Vagina (tissue), 2 donors: ENCODE measurements around the gene SSTR1. TPM values are rescaled to one million over a fixed set of nuclear protein-coding genes. Genes with fewer than 3 reads are reported as not detected.

Experiments
- DNase-seq, 2 donors: peaks; one replicate each; pipeline ENCODE4 v3.0.0-alpha.2; 2017; ENCODE audit errors: extremely low spot score in 2 of 2
- H3K27ac ChIP-seq: fragments of 200-600 bp; sonication (generic); one replicate; pipeline ENCODE4 v1.5.1; 2019
- H3K27me3 ChIP-seq: fragments of 200-600 bp; sonication (generic); one replicate; pipeline ENCODE4 v1.5.1; 2019
- H3K36me3 ChIP-seq, 2 donors: fragments of 200-600 bp; sonication (generic); one replicate each; pipeline ENCODE4 v1.5.1; 2017 to 2019
- H3K4me1 ChIP-seq: fragments of 200-600 bp; sonication (generic); one replicate; pipeline ENCODE4 v1.5.1; 2019
- H3K4me3 ChIP-seq, 2 donors: fragments of 200-600 bp; sonication (generic); 1 replicate in 1 of 2; 2 replicates in 1 of 2; pipeline ENCODE4 v1.5.1; 2016 to 2019
- H3K9me3 ChIP-seq: fragments of 200-600 bp; sonication (generic); one replicate; pipeline ENCODE4 v1.5.1; 2019
- POLR2A ChIP-seq, 2 donors: fragments of 450-650 bp; IDR thresholded peaks; one replicate each; pipeline ENCODE4 v1.6.1; 2017; ENCODE audit warnings: antibody characterized with exemption in 2 of 2, mild to moderate bottlenecking in 2 of 2, moderate library complexity in 2 of 2
- POLR2AphosphoS5 ChIP-seq, 2 donors: sonication (generic); formaldehyde crosslinking; IDR thresholded peaks; one replicate each; pipeline ENCODE4 v1.9.0; 2017; ENCODE audit warnings: antibody characterized with exemption in 2 of 2, mild to moderate bottlenecking in 2 of 2, low read depth in 1 of 2; ENCODE audit not compliant: insufficient read depth in 1 of 2
- intact Hi-C: fragments of 100-400 bp; cut with DNase I; formaldehyde crosslinking; loops from one replicate; pipeline ENCODE4 v1.15.1; 2023
- total RNA-seq: library from RNA; depleted of rRNA; stranded (reverse); fragments of >200 nt; gene quantifications from one replicate; pipeline ENCODE4 v1.2.3, GENCODE V29; 2016
- TF ChIP-seq, protein P1 (sequence below), 3 experiments: fragments of 450-650 bp in 2 of 3; fragments of 200-600 bp in 1 of 3; sonication (generic) in 1 of 3; IDR thresholded peaks; one replicate each; pipeline ENCODE4 v1.5.1; 2017 to 2019; ENCODE audit warnings: antibody characterized with exemption in 3 of 3, mild to moderate bottlenecking in 2 of 3, moderate library complexity in 2 of 3

SSTR1 gene
- total RNA-seq, 1 donor from 2014 or later: 1.2 TPM

DNA sequence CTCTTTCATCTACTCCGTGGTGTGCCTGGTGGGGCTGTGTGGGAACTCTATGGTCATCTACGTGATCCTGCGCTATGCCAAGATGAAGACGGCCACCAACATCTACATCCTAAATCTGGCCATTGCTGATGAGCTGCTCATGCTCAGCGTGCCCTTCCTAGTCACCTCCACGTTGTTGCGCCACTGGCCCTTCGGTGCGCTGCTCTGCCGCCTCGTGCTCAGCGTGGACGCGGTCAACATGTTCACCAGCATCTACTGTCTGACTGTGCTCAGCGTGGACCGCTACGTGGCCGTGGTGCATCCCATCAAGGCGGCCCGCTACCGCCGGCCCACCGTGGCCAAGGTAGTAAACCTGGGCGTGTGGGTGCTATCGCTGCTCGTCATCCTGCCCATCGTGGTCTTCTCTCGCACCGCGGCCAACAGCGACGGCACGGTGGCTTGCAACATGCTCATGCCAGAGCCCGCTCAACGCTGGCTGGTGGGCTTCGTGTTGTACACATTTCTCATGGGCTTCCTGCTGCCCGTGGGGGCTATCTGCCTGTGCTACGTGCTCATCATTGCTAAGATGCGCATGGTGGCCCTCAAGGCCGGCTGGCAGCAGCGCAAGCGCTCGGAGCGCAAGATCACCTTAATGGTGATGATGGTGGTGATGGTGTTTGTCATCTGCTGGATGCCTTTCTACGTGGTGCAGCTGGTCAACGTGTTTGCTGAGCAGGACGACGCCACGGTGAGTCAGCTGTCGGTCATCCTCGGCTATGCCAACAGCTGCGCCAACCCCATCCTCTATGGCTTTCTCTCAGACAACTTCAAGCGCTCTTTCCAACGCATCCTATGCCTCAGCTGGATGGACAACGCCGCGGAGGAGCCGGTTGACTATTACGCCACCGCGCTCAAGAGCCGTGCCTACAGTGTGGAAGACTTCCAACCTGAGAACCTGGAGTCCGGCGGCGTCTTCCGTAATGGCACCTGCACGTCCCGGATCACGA is 2.2 kb downstream of the SSTR1 start:
- Histone ChIP-seq H3K4me1 (peaks cover 34% of the 10 kb centered on the region), H3K27ac (no peak overlapping the region), H3K27me3 (no peaks in the 10 kb centered on the region), H3K9me3 (no peaks in the 10 kb centered on the region), H3K4me3 (peak overlapping the region; percentile 31 to 32), H3K36me3 (no peaks in the 10 kb centered on the region)
- TF ChIP-seq POLR2A (IDR thresholded peaks at IDR 0.05) (no peak), POLR2AphosphoS5 (IDR thresholded peaks at IDR 0.05; ENCODE audit: insufficient read depth in 1 of 2, low read depth in 1 of 2) (no peak)
- TF ChIP-seq, protein P1, sequence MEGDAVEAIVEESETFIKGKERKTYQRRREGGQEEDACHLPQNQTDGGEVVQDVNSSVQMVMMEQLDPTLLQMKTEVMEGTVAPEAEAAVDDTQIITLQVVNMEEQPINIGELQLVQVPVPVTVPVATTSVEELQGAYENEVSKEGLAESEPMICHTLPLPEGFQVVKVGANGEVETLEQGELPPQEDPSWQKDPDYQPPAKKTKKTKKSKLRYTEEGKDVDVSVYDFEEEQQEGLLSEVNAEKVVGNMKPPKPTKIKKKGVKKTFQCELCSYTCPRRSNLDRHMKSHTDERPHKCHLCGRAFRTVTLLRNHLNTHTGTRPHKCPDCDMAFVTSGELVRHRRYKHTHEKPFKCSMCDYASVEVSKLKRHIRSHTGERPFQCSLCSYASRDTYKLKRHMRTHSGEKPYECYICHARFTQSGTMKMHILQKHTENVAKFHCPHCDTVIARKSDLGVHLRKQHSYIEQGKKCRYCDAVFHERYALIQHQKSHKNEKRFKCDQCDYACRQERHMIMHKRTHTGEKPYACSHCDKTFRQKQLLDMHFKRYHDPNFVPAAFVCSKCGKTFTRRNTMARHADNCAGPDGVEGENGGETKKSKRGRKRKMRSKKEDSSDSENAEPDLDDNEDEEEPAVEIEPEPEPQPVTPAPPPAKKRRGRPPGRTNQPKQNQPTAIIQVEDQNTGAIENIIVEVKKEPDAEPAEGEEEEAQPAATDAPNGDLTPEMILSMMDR (IDR thresholded peaks at IDR 0.05): no peak
- no peak for DNase-seq
- intact Hi-C loops: no loop called here

DNA sequence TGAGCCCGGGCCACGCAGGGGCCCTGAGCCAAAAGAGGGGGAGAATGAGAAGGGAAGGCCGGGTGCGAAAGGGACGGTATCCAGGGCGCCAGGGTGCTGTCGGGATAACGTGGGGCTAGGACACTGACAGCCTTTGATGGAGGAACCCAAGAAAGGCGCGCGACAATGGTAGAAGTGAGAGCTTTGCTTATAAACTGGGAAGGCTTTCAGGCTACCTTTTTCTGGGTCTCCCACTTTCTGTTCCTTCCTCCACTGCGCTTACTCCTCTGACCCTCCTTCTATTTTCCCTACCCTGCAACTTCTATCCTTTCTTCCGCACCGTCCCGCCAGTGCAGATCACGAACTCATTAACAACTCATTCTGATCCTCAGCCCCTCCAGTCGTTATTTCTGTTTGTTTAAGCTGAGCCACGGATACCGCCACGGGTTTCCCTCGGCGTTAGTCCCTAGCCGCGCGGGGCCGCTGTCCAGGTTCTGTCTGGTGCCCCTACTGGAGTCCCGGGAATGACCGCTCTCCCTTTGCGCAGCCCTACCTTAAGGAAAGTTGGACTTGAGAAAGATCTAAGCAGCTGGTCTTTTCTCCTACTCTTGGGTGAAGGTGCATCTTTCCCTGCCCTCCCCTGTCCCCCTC is 3.0 kb downstream of the SSTR1 start:
- no peaks in the 10 kb centered on the region for H3K9me3 ChIP-seq
- no peaks in the 10 kb centered on the region for H3K27me3 ChIP-seq
- TF ChIP-seq, protein P1 (IDR thresholded peaks at IDR 0.05): no peak
- TF ChIP-seq POLR2A (IDR thresholded peaks at IDR 0.05) (no peak), POLR2AphosphoS5 (IDR thresholded peaks at IDR 0.05; ENCODE audit: insufficient read depth in 1 of 2, low read depth in 1 of 2) (no peak)
- intact Hi-C loops: no loop called here
- DNase-seq: no peak
- no peak overlapping the region for H3K27ac ChIP-seq
- H3K4me1 ChIP-seq: peaks cover 34% of the 10 kb centered on the region
- H3K36me3 ChIP-seq: no peaks in the 10 kb centered on the region
- H3K4me3 ChIP-seq: peak overlapping the region; percentile 31 to 32

DNA sequence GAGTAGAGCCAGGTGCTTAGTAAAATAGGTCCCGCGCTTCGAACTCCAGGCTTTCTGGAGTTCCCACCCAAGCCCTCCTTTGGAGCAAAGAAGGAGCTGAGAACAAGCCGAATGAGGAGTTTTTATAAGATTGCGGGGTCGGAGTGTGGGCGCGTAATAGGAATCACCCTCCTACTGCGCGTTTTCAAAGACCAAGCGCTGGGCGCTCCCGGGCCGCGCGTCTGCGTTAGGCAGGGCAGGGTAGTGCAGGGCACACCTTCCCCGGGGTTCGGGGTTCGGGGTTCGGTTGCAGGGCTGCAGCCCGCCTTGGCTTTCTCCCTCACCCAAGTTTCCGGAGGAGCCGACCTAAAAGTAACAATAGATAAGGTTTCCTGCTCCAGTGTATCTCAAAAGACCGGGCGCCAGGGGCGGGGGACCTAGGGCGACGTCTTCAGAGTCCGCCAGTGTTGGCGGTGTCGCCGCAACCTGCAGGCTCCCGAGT is 3.6 kb downstream of the SSTR1 start:
- no peak for DNase-seq
- H3K4me1 ChIP-seq: peaks cover 34% of the 10 kb centered on the region

DNA sequence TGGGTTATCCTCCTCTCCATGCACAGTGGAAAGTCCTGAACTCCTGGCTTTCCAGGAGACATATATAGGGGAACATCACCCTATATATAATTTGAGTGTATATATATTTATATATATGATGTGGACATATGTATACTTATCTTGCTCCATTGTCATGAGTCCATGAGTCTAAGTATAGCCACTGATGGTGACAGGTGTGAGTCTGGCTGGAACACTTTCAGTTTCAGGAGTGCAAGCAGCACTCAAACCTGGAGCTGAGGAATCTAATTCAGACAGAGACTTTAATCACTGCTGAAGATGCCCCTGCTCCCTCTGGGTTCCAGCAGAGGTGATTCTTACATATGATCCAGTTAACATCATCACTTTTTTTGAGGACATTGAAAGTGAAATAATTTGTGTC is 4.4 kb downstream of the SSTR1 start:
- no peak for DNase-seq
- TF ChIP-seq, protein P1 (IDR thresholded peaks at IDR 0.05): no peak
- no peak for TF ChIP-seq POLR2A (IDR thresholded peaks at IDR 0.05)
- TF ChIP-seq POLR2AphosphoS5 (IDR thresholded peaks at IDR 0.05; ENCODE audit: insufficient read depth in 1 of 2, low read depth in 1 of 2): no peak
- H3K27ac ChIP-seq: no peak overlapping the region
- H3K36me3 ChIP-seq: no peaks in the 10 kb centered on the region
- no peak overlapping the region for H3K4me3 ChIP-seq
- peaks cover 34% of the 10 kb centered on the region for H3K4me1 ChIP-seq
- H3K9me3 ChIP-seq: no peaks in the 10 kb centered on the region
- intact Hi-C loops: no loop called here
- H3K27me3 ChIP-seq: no peaks in the 10 kb centered on the region

More for the DNA sequence above, 3.6 kb downstream of the SSTR1 start:
- Histone ChIP-seq H3K27ac (no peak overlapping the region), H3K36me3 (no peaks in the 10 kb centered on the region), H3K9me3 (no peaks in the 10 kb centered on the region), H3K4me3 (peak overlapping the region; percentile 31 to 32), H3K27me3 (no peaks in the 10 kb centered on the region)
- intact Hi-C loops: no loop called here
- TF ChIP-seq, protein P1 (IDR thresholded peaks at IDR 0.05): no peak
- TF ChIP-seq POLR2A (IDR thresholded peaks at IDR 0.05) (no peak), POLR2AphosphoS5 (IDR thresholded peaks at IDR 0.05; ENCODE audit: insufficient read depth in 1 of 2, low read depth in 1 of 2) (no peak)
